ENCODE measurements around the gene FAM168A. TPM values are rescaled to one million over a fixed set of nuclear protein-coding genes. Genes with fewer than 3 reads are reported as not detected.

FAM168A gene
- total and polyA plus RNA-seq, 4 donors, result 4.8 to 14.6 (median 9.1) TPM

DNA sequence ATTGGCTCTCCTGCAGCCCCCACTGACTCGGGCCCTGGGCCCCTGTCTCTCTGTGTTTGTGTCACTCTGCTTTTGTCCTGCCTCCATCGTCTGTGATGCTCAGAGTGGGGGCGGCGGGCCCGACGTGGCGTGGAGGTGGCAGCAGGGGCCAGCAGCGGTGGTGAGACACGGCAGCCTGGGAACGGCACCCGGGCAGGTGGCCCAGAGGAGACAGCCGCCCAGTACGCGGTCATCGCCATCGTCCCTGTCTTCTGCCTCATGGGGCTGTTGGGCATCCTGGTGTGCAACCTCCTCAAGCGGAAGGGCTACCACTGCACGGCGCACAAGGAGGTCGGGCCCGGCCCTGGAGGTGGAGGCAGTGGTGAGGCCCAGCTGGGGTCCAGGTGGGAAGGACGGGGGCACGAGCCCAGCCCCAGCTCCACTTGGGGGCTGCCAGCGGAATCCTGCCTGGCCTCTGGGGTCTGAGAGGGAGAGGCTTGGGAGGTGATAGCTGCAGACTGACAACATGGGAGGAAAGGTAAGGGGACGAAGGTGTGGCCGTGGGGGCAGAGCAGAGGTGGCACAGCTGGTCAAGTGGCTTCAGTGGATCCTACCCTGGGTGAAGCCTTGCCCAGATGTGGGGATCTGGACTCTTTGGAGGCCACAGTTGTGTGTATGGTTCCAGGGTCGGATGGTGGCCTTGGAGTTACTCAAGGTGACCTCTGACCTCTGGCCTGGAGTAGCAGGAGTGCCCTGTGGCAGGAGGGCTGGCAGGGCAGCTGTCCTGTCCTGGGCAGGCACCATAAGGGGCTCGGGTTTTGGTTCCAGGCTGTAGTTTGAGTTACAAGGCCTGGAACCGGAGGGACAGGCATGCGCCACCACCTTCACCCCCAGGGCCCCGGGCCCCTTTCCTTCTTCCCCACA lies 205.6 kb downstream of the FAM168A start:
- WGBS, result 95% methylated on average over 31 of the region's 31 CpGs

More for the DNA sequence above, 205.6 kb downstream of the FAM168A start:
- Histone ChIP-seq H3K9ac (ENCODE audit: low read depth in 1 of 2, low read length in 2 of 2) (no peak overlapping the region), H3K36me3 (ENCODE audit: control insufficient read depth in 4 of 4, insufficient read depth in 3 of 4, low read depth in 1 of 4, low read length in 3 of 4) (no peaks in the 10 kb centered on the region), H3K9me3 (ENCODE audit: control insufficient read depth in 4 of 4, low read length in 3 of 4) (no peaks in the 10 kb centered on the region), H3K4me3 (ENCODE audit: low read depth in 1 of 3, low read length in 3 of 3) (no peak overlapping the region), H3K27me3 (ENCODE audit: control insufficient read depth in 4 of 4, insufficient read depth in 4 of 4, low read length in 3 of 4) (no peaks in the 10 kb centered on the region), H3K4me1 (ENCODE audit: control insufficient read depth in 4 of 4, insufficient read depth in 4 of 4, low read length in 3 of 4) (peaks cover 0 to 3% (median 0%) of the 10 kb centered on the region in 4 donors), H3K27ac (ENCODE audit: low read depth in 1 of 2, low read length in 2 of 2) (no peak overlapping the region)
- TF ChIP-seq RXRA (IDR thresholded peaks at IDR 0.05), result no peak
- no peak for TF ChIP-seq JUND (IDR thresholded peaks at IDR 0.05)
- no peak for TF ChIP-seq FOXA1 (IDR thresholded peaks at IDR 0.05)
- no peak for TF ChIP-seq FOXA2 (IDR thresholded peaks at IDR 0.05)
- TF ChIP-seq, protein P1, sequence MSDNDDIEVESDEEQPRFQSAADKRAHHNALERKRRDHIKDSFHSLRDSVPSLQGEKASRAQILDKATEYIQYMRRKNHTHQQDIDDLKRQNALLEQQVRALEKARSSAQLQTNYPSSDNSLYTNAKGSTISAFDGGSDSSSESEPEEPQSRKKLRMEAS (IDR thresholded peaks at IDR 0.05), result no peak
- TF ChIP-seq NR2F2 (IDR thresholded peaks at IDR 0.05), result no peak
- no peak for TF ChIP-seq HNF4G (IDR thresholded peaks at IDR 0.05)
- TF ChIP-seq RAD21 (IDR thresholded peaks at IDR 0.05), result no peak
- no peak for TF ChIP-seq TAF1 (conservative IDR thresholded peaks at IDR 0.05)
- TF ChIP-seq, protein P2, sequence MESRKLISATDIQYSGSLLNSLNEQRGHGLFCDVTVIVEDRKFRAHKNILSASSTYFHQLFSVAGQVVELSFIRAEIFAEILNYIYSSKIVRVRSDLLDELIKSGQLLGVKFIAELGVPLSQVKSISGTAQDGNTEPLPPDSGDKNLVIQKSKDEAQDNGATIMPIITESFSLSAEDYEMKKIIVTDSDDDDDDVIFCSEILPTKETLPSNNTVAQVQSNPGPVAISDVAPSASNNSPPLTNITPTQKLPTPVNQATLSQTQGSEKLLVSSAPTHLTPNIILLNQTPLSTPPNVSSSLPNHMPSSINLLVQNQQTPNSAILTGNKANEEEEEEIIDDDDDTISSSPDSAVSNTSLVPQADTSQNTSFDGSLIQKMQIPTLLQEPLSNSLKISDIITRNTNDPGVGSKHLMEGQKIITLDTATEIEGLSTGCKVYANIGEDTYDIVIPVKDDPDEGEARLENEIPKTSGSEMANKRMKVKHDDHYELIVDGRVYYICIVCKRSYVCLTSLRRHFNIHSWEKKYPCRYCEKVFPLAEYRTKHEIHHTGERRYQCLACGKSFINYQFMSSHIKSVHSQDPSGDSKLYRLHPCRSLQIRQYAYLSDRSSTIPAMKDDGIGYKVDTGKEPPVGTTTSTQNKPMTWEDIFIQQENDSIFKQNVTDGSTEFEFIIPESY (IDR thresholded peaks at IDR 0.05), result no peak
- TF ChIP-seq YY1 (IDR thresholded peaks at IDR 0.05), result no peak
- no peak for TF ChIP-seq SP1 (IDR thresholded peaks at IDR 0.05)
- no peak for TF ChIP-seq HNF4A (conservative IDR thresholded peaks at IDR 0.05)
- TF ChIP-seq, protein P3, sequence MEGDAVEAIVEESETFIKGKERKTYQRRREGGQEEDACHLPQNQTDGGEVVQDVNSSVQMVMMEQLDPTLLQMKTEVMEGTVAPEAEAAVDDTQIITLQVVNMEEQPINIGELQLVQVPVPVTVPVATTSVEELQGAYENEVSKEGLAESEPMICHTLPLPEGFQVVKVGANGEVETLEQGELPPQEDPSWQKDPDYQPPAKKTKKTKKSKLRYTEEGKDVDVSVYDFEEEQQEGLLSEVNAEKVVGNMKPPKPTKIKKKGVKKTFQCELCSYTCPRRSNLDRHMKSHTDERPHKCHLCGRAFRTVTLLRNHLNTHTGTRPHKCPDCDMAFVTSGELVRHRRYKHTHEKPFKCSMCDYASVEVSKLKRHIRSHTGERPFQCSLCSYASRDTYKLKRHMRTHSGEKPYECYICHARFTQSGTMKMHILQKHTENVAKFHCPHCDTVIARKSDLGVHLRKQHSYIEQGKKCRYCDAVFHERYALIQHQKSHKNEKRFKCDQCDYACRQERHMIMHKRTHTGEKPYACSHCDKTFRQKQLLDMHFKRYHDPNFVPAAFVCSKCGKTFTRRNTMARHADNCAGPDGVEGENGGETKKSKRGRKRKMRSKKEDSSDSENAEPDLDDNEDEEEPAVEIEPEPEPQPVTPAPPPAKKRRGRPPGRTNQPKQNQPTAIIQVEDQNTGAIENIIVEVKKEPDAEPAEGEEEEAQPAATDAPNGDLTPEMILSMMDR (IDR thresholded peaks at IDR 0.05; ENCODE audit: low read depth, low read length, missing input control), result no peak
- TF ChIP-seq REST (IDR thresholded peaks at IDR 0.05), result no peak
- no peak for TF ChIP-seq ATF3 (IDR thresholded peaks at IDR 0.05)
- TF ChIP-seq GABPA (IDR thresholded peaks at IDR 0.05 in 1 of 2, conservative IDR thresholded peaks at IDR 0.05 in 1 of 2), result no peak
- DNase-seq (ENCODE audit: low spot score), result no peak

Measured in liver (tissue), 9 donors.